Cardiac fibroblast (primary cell): Measurements from ENCODE around the gene SUPT3H.

Experiments used
- DNase-seq, 2 donors: peaks; one replicate each; pipeline versions ENCODE4 v3.0.0 to v3.0.0-alpha.2; 2010; ENCODE audit warnings: low read depth in 2 of 2
- H3K4me3 ChIP-seq, 2 donors: replicated peaks in 1 of 2; 1 replicate in 1 of 2; 2 replicates in 1 of 2; pipeline ENCODE4 v1.5.1; 2011; ENCODE audit warnings: low read depth in 2 of 2, low read length in 2 of 2, mild to moderate bottlenecking in 2 of 2, moderate library complexity in 1 of 2
- TF ChIP-seq, protein P1 (sequence below): IDR thresholded peaks from one replicate; pipeline ENCODE4 v1.5.1; 2011; ENCODE audit warnings: low read depth, mild to moderate bottlenecking, low read length, inconsistent platforms

Gene SUPT3H

GRCh38 chr6:44999066-44999465 is 378.7 kb downstream of the SUPT3H start:
- H3K4me3 ChIP-seq: no peak overlapping the region
- DNase-seq: no peak
- TF ChIP-seq, protein P1, sequence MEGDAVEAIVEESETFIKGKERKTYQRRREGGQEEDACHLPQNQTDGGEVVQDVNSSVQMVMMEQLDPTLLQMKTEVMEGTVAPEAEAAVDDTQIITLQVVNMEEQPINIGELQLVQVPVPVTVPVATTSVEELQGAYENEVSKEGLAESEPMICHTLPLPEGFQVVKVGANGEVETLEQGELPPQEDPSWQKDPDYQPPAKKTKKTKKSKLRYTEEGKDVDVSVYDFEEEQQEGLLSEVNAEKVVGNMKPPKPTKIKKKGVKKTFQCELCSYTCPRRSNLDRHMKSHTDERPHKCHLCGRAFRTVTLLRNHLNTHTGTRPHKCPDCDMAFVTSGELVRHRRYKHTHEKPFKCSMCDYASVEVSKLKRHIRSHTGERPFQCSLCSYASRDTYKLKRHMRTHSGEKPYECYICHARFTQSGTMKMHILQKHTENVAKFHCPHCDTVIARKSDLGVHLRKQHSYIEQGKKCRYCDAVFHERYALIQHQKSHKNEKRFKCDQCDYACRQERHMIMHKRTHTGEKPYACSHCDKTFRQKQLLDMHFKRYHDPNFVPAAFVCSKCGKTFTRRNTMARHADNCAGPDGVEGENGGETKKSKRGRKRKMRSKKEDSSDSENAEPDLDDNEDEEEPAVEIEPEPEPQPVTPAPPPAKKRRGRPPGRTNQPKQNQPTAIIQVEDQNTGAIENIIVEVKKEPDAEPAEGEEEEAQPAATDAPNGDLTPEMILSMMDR: no peak

DNA sequence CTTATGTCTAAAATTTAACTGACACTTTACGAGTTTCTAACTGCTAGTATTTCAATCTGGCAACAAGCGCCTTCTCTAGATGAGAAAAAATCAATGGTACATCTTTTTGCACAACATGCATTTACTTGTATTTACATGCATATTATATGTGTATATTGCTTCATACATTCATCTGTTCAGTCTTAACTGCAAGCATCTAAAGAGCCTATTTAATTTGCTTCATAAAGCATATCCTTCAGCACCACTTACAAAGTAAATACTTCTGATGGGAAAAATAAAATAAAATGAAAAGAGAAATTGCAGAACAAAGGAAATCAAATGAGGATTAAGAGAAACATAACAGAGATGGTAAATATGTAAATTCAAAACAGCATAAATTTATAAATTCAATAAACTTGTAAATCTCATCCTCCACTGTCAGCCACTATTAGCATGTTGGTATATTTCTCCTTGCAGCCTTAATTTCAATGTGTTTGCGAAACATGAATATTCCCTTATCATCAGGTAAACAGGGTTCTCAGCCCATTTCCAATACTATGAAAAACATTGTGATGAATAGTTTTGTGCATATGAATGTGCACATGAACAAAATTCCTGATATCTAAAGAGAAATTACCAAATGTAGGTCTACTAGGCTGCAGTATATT is 382.1 kb downstream of the SUPT3H start:
- no peak overlapping the region for H3K4me3 ChIP-seq
- TF ChIP-seq, protein P1: no peak
- no peak for DNase-seq

DNA sequence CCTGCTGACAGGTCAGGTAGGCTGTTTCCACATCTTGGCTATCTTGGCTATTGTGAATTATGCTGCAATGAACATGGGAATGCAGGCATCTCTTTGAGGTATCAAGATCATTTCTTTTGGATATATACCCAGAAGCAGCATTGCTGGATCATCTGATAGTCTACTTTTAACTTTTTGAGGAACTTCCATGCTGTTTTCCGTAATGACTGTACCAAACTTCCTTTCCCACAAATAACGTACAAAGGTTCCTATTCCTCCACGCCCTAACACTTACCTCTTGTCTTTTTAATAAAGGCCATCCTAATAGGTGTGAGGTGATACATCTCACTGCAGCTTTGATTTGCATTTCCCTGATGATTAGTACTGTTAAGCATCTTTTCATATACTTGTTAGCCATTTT is 388.3 kb downstream of the SUPT3H start:
- no peak overlapping the region for H3K4me3 ChIP-seq
- DNase-seq: no peak
- TF ChIP-seq, protein P1: no peak

DNA sequence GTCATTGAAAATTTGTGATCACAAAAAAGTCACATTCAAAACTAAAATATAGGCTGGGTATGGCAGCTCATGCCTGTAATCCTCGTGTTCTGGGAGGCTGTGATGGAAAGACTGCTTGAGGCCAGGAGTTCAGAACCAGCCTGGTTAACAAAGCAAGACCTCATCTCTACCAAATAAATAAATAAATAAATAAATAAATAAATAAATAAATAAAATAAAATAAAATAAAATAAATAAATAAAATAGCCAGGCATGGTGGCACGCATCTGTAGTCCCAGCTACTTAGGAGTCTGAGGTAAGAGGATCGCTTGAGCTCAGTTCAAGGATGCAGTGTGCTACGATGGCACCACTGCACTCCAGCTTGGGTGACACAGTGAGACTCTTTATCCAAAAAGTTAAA is 392.7 kb downstream of the SUPT3H start:
- TF ChIP-seq, protein P1: no peak
- no peak overlapping the region for H3K4me3 ChIP-seq
- DNase-seq: no peak

DNA sequence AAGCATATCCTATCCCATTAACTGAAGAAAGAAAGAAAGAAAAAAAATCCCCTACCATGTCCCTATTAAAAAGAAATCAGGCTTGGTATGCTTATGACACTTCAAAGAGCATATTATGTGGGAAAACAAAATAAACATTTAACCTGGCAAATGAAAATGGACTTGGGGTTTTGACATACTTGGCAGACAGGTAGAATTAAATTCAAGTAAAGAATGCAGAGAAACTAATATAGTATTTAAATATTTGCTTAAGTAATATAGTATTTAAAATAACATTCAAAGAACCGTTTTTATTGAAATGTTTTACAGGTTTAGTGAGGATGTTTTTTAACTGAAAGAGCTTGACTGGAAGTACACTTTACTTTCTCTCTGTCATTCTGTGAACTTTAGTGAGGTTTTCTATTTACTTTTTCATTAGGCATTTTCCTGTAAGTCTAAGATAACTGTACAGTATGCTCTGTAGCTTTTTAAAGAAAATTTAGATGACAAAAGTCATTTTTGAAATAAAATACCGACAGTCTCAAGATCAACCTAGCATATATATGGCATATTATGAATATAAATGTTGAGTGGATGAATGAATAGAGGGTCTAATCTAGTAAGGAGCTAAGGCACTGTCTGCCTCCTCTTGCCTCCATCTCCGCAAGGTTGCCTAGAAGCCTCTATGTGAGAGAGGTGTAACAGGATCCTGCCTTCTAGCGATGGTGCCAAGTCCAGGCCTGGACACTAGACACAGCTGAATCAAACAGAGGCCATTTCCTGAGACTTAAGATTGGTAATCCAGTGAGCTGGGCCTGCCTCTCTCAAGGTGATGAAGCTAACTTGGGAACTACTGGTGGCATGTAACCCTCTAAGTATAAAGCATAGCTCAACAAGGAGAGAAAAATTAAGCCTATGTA is 394.0 kb downstream of the SUPT3H start:
- TF ChIP-seq, protein P1: no peak
- DNase-seq: no peak
- H3K4me3 ChIP-seq: no peak overlapping the region

DNA sequence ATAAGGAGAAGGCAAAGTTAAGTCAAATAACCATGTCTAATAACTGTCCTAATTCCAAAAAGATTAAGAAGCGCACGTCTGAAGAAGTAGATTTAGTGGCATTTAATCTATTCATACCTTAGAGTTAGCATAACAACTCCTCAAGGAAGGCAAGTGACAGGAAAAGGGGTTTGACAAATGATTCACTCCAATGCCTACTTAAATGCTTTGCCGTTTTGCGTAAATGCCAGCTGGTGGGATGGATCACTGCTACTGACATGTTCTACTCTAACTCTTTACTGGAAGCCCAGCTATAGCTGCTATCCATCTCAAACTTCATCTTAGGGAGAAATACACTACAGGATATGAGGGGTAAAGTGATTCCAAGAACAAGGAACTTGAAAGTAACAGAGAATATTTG is 396.9 kb downstream of the SUPT3H start:
- TF ChIP-seq, protein P1: no peak
- no peak overlapping the region for H3K4me3 ChIP-seq
- no peak for DNase-seq
